ENCODE results near the gene VPS37B. TPM values are rescaled to one million over a fixed set of nuclear protein-coding genes. Genes with fewer than 3 reads are reported as not detected.

VPS37B gene
- total and polyA plus RNA-seq, 2 donors (not counting 1 experiment from before 2014, with no cell fraction given) = 66.7 to 88.1 TPM

DNA sequence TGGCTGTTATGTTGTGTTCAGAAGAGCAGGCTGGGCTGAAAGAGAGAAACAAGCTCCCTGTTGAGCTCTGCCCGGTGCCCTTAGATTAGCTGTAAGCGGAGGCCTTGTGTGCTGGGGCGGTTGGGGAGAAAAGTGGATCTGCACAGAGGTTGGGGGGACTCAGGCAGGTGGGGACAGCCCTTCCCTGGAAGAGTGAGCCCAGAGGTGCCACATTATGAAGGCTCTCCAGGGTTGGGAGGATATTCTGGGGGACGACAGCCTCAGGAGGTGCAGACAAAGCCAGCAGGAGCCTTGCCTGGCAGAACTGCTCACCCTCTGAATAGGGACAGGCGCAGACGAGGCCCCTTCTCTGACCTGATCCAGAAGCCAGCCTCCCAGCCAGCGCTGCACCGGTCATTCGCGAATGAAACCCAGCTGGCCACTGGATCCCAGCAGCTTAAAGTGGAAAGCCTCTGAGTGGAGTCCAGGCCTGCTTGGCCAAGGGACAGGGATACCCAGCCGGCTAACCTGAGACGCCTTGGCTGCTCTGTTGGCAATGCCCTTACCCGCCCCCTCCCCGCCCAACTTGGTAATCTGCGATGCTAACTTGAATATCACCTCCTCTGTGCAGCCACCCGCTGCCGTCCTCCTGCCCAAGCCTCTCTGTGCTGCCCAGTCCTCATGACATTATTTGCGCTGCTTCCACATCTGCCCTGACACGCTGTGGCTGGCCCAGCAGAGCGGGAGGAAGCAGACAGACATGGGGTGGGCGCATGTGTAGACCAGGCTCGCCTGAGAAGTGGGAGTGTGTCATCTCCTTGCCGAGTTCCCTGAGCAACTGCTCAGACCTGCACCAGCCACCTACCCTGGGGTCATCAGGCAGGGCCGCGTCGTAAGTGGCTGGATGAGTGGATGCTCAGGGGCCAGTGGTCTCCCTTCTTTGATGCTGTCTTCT lies 55.1 kb downstream of the VPS37B start:
- H3K79me2 ChIP-seq (ENCODE audit: control insufficient read depth, insufficient read depth, low read length) = peaks cover 97% of the 10 kb centered on the region

More for the DNA sequence above, 55.1 kb downstream of the VPS37B start:
- Histone ChIP-seq H2AFZ (ENCODE audit: insufficient read depth, low read depth, low read length, poor library complexity, severe bottlenecking) (no peak overlapping the region), H3K4me2 (replicated peaks; ENCODE audit: low read depth, low read length, poor library complexity, severe bottlenecking) (peak overlapping the region; percentile 6), H3K27me3 (replicated peaks in 1 of 4; ENCODE audit: control extremely low read depth in 1 of 4, control insufficient read depth in 3 of 4, insufficient read depth in 4 of 4, low read length in 3 of 4) (no peaks in the 10 kb centered on the region), H3K27ac (ENCODE audit: low read length in 2 of 2) (no peak overlapping the region), H3K4me1 (ENCODE audit: control insufficient read depth in 2 of 2, insufficient read depth in 2 of 2, low read length in 2 of 2) (peaks cover 30 to 73% of the 10 kb centered on the region in 2 donors), H3K4me3 (ENCODE audit: control extremely low read depth in 1 of 5, extremely low read depth in 1 of 5, insufficient read depth in 1 of 5, low read depth in 2 of 5, low read length in 4 of 5) (no peak overlapping the region), H3K9ac (ENCODE audit: low read length) (no peak overlapping the region), H4K20me1 (ENCODE audit: control insufficient read depth, insufficient read depth, low read length, poor library complexity, severe bottlenecking) (peaks cover 92% of the 10 kb centered on the region), H3K9me3 (ENCODE audit: control extremely low read depth in 1 of 3, control insufficient read depth in 2 of 3, insufficient read depth in 1 of 3, low read length in 2 of 3) (peaks cover 0 to 2% (median 0%) of the 10 kb centered on the region in 3 donors), H3K36me3 (replicated peaks in 1 of 2; ENCODE audit: control extremely low read depth in 1 of 2, control insufficient read depth in 1 of 2, extremely low read depth in 1 of 2, insufficient read depth in 2 of 2, low read length in 1 of 2) (peaks cover 0 to 51% of the 10 kb centered on the region in 2 experiments)
- no peak for DNase-seq
- no peaks in the 10 kb centered on the region for H3K27me3 Mint-ChIP-seq
- peak overlapping the region; percentile 73 for H3K27ac Mint-ChIP-seq
- CTCF ChIA-PET = interaction anchor here (0.9 to 1.2 kb wide), 3 partner anchors 10 to 47 kb away, joined by 3 to 5 read pairs (median 3); no protein-coding TSS in a partner anchor
- H3K4me1 Mint-ChIP-seq = peaks cover 86% of the 10 kb centered on the region
- WGBS (ENCODE audit: insufficient coverage) = 93% methylated on average over 26 of the region's 26 CpGs
- ATAC-seq (ENCODE audit: low read depth) = no peak
- intact Hi-C loops (cut with micrococcal nuclease) = no loop called here
- POLR2A ChIA-PET = interaction anchor here (0.5 to 0.9 kb wide), 2 partner anchors 22 to 74 kb away, joined by 3 read pairs; no protein-coding TSS in a partner anchor
- peak overlapping the region; percentile 11 for H3K4me3 Mint-ChIP-seq
- no peaks in the 10 kb centered on the region for H3K9me3 Mint-ChIP-seq (ENCODE audit: insufficient read depth)
- TF ChIP-seq, protein P1, sequence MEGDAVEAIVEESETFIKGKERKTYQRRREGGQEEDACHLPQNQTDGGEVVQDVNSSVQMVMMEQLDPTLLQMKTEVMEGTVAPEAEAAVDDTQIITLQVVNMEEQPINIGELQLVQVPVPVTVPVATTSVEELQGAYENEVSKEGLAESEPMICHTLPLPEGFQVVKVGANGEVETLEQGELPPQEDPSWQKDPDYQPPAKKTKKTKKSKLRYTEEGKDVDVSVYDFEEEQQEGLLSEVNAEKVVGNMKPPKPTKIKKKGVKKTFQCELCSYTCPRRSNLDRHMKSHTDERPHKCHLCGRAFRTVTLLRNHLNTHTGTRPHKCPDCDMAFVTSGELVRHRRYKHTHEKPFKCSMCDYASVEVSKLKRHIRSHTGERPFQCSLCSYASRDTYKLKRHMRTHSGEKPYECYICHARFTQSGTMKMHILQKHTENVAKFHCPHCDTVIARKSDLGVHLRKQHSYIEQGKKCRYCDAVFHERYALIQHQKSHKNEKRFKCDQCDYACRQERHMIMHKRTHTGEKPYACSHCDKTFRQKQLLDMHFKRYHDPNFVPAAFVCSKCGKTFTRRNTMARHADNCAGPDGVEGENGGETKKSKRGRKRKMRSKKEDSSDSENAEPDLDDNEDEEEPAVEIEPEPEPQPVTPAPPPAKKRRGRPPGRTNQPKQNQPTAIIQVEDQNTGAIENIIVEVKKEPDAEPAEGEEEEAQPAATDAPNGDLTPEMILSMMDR (IDR thresholded peaks at IDR 0.05) = no peak
- TF ChIP-seq EZH2 (IDR thresholded peaks at IDR 0.05; ENCODE audit: borderline replicate concordance, insufficient read depth, low read depth, low read length, poor library complexity, severe bottlenecking) = no peak

All from B cell (primary cell).